GM03348 (cell line): ENCODE measurements around the gene ESRRG.

Experiments used
- DNase-seq: peaks from one replicate; pipeline ENCODE4 v3.0.0; 2012; ENCODE audit warnings: low spot score

Gene ESRRG

GRCh38 chr1:216723274-216723780 is at the start of gene ESRRG:
Gene ESRRG (minus strand): TSS chr1:216723429. CDS start chr1:216723299, 130 bp downstream.
- peak; percentile 2 for DNase-seq

GRCh38 chr1:216771922-216772321 is 48.7 kb upstream of the ESRRG start:
- DNase-seq, result no peak

DNA sequence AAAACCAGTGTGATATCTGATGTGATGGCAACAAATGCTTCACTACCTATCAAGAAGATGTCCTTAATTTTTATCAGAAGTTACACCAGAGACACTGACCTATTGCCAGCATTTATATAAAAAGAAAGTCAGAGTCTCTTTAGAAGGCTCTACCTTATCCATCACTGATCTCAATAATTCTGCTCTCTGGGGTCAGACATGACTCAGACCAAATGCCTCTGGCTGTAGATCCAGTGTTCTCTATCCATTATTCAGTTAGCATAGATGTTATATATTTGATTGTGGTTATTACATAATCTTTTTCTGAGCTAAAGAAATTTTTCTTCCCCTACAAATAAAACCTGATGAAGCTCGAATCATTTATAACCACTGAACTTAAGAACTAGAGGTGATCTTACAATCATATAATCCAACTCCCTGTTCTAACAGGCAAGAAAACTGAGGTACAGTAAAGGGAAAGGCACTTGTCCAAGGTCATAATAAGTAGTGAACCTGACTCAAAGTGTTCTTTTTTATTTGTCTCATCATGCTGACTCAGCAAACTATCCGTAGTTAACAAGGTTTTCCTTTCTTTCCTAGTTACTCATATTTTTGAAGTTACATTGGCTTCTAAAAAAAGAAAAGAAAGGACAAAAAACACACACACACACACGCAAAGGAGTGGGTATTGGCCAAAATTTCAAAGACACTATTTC is 43.6 kb upstream of the ESRRG start:
- no peak for DNase-seq

GRCh38 chr1:216765346-216766300 is 42.4 kb upstream of the ESRRG start:
- DNase-seq, result no peak

DNA sequence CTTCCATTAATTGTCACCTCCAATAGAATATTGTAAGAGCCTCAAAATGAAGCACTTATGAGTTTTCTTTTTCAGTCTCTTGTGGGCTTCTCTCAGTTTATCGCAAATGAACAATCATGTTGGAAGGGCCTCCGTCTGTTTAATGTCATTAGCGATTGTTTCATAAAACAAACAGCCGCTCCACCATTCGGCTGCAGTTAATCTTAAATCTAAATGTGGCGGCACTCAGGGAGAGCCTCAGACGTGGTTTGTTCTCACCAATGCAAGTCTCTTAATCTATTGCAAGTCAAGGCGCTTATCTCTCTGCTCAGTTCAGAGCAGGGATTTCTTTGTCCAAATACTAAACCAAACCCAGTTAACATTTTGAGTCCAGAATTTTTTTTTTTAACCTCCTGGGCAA is 34.9 kb upstream of the ESRRG start:
- DNase-seq, result no peak

DNA sequence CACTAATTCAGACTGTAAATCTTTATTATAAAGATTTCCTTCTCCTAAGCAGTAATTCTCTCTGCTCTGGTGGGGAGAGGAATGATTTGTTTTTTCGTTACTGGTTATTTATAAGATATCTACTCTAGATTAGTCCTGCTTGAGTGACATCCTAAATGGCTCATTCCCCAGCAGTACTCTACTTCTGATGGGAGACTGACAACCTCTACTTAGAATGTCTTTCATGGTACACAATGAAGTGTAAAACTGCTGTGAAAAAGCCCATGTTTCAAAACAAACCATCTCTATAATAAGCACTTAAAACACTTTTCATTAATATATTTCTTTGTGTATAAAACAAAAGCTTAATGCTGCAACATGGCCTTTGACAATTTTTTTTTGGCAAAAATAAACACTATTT is 33.9 kb upstream of the ESRRG start:
- DNase-seq, result no peak

DNA sequence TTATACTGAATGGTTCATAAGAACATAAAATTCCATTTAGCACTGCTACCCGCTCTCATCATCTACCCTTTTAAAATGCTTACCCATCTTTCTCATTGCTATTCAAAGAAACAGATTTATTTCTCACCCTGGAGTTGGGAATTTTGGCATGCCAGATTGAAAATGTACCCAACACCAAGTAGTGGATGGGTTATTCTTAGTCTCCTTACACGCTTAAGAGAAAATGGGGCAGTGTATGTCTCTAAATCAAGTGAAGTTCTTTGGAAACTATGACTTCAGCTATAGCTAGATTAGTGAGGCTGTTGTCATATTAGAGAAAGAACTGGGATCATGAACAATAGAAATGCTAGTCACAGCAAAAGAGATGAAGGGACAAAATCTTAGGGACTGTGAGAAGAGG is 27.7 kb upstream of the ESRRG start:
- DNase-seq, result no peak

DNA sequence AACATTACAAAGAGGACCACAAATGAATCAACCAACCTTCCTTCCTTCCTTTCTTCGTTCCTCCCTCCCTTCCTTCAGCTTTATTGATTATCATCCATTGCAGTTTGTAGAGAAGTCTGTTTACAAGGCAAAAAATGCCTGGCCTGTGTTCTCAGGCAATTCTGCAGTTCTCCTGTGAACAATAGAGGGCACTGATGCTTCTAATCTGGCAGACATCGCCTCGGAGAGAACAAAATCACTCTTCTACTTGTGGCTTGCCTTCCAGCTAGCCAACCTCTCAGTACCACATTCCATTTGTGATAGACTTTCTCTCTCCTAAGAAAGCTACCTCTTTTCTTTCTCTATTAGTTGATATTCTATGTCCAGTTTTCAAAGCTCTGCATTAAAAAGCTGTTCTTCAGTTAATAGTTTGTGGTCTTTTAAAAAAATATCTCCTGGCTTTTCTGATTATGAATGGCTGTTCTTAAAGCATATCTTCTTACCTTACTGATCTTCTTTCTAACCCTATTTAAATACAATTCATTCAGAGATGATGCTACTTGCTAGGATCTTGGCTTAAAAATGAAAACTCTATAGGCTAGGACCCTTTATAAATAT is 26.9 kb upstream of the ESRRG start:
- peak; percentile 28 for DNase-seq

DNA sequence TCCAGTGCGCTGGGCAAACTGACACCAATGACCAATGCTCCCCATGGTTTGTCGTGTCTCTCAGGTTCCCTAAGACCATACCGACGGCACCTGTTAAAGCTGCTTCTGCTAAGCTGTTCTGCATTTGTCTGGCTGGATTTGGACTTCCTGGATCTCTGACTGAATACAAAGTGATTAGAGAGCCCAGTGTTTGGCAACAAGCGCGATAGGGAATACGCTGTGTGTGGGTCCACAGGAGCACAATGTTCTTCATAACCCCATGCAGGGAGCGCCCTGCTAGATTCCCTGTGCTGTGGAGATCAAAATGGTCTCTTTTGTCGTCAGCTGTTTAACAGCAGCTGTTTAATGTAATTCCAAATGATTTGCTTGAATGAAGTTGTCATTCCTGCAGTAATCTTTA is 26.0 kb upstream of the ESRRG start:
- DNase-seq, result no peak

DNA sequence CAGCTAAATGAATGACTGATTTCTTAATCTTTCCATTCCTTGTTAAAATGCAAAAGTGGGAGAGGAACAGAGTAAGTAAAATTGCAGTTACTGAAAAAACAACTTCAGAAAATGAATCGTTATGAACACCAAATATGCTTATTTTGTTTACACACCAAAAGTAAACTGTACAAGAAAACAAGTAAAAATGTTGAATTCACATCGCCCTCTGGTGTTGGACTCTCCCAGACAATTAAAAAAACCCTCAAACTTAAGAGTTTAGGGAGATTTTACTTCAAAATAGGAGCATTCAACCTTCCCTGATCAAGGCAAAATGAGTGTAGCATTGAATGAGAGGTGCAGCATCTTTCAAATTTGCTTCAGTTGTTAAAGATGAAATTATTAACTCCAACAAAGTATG is 19.4 kb upstream of the ESRRG start:
- no peak for DNase-seq

DNA sequence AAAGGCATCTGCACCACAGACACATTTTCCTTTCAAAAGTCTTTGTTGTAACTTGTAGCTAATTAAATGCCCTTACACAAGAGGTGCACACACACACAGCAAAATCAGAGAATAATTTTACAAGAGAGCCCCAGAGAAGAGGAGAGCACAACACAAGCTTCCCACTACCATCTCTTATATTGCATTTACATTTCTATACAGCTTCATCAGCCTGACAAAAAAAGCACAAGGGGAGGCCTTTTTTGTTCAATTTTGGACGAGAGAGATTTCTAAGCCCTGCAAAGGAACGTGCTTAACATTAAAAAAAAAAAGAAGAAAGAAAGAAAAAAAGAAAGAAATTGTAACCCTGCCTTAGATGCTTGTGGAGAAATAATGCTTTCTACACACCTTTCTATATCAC is 17.1 kb upstream of the ESRRG start:
- no peak for DNase-seq

DNA sequence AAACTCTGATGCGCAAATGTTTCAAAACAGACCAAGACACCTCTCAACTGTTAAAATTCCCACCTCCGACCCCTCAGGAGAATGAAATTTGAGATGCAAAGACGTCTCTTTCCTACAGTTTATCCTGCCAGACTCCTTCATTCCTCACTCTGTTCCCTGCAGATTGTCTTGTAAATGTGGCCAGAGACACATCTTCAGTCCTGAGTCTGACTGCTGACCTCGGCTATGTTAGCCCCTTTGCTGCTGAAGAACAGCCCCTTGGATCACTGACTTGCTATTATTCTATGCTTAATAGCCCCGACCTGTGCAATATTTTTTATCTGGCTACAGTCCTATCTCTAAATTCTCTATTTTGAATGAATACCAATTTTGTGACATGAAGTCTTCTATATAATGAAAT is 16.6 kb upstream of the ESRRG start:
- no peak for DNase-seq

DNA sequence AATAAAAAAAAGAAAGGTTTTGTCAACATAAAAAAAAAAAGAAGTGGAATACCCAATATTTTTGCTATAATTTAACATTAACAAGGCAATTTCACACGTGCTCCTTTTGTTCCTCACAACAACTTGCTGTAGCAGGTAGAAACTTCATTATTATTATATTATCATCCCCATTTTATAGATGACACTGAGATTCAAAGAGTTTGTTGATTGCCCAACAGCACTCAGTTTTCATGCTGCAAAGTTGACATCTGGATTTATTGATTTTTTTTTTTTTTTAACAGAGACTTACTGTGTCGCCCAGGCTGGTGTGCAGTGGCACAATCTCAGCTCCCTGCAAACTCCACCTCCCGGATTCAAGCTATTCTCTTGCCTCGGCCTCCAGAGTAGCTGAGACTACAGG is 8.9 kb upstream of the ESRRG start:
- DNase-seq, result no peak

DNA sequence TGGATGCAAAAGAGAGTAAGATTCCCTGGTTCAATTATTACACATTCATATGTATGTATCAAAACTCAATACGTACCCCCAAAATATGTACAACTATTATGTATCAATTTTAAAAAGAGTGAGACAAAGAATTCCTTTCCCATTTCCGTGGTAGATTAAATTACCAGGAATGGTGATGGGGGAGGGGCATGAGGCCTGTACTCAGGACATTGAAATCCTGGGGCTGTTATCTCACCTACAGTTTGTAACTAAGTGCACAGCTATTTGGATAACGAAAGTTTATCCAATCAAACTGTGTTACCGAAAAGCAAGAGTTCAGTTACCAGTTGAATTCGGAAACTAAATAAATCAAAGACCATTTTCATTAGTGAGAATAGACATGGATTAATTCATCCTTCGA is 8.3 kb upstream of the ESRRG start:
- DNase-seq, result no peak

DNA sequence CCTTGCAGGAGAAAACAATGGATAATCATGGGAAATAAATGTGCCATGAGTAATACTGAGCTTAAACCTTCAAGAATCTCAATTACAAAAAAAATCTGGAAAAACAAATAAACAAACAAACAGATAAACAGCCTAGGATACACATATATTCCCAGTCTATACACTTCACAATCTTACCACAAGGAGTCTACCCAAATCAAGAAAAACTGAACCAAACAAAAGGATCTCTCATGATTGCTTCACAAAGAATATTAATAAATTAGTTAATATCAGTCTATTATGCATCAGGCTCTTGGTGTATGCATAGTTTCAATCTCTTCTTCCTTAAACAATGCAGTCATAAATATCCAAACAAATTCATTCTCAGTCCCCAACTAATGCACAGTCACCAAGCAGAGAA is 3.2 kb upstream of the ESRRG start:
- no peak for DNase-seq

- DNase-seq, result no peak
These were observed 408 bp downstream of the ESRRG start for GRCh38 chr1:216722821-216723220.

GRCh38 chr1:216721863-216722262 is 1.4 kb downstream of the ESRRG start:
- no peak for DNase-seq

DNA sequence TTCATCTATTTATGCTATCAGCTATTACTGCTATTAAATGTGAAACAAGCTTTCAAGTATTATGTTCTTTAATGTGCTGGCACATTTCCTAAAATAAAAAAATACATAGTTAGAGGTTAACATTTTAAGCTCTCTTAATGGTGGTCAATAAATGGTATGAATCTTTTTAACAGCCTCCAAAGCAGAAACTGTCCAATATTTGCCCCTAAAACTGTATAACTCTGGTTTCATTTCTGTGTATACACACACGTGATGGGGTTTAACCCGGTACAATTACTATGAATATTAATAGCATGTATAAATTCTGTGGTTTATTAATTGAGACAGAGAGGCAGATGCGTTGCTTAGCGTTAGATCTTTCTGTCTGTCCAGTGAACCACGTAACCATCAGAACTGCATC is 2.2 kb downstream of the ESRRG start:
- no peak for DNase-seq

DNA sequence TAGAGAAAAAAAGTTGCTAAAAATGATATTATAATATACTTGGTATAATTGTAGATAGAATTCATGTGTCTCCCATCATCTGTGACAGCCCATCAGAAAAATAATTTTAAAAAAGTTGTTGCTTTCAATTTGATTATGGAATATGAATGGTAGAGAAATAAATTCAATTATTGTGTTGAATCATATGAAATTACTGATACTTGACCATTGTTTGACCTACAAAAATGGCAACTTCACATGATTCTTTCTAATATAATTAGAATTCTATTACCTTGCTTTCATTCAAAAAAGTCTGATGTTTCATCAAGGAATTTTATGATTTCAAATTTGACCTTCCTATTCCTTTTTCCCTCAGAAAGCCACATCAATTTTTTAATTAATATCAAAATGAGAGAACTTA is 11.5 kb downstream of the ESRRG start:
- DNase-seq, result no peak

DNA sequence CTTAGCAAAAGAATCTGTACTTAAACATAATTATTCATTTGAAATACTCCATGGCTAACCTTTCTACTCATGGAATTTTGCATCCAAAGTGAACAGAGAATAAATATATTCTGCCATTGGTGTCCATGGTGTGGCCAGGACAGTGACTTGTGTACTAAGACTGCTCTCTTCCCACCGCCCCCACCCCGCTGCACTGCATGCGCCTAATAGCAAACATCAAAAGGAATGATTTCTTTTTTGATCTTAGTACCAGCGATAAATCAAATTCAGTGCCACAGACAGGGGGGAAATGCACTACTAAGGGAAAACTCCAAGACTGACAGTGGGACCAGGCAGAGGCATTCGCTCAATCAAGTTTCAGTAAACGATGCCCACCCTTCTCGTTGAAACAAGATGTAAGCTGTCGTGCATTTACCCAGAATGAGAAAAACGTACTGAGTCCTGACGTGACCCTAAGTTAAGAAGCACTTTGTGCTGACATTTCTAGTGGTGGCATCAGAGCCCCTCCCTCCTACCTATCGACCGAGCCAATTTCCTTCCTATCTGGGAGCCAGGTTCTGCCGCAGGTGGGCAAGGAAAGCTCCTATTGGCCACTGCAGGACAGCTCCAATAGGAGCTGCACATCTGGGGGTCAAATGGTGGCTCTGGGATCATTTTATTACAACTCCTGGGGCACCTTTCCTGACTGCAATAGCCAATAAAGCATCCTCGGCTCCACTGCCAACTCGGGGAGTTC is 12.5 kb downstream of the ESRRG start:
- no peak for DNase-seq

DNA sequence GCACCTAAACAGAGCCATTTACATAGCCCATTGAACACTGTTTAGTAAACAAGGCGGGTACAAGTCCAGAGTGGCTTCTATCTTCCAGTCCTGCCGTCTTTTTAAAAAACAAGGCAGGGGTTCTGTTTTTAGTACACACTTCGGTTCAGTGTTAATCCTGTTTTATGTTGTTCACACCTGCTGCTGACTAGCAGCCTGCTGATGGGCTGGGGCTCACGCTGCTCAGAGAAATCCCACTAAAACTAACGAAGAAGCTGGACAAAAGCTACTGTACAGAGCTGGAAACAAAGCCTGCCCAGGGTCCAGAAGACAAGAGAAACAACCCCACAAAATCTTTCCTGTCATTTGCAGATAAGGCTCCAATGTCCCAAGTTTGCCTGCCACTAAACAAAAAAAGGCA is 13.2 kb downstream of the ESRRG start:
- no peak for DNase-seq

GRCh38 chr1:216705676-216706075 is 17.6 kb downstream of the ESRRG start:
- no peak for DNase-seq
